Hepatocyte (in vitro differentiated cells): ENCODE measurements around the gene FEZ2. TPM values are rescaled to one million over a fixed set of nuclear protein-coding genes. Genes with fewer than 3 reads are reported as not detected.

Experiments
- DNase-seq: peaks from one replicate; pipeline ENCODE4 v3.0.0-alpha.2; 2016; ENCODE audit warnings: low spot score
- H2AFZ ChIP-seq: fragments of 200-600 bp; sonication (generic); 2 replicates; pipeline ENCODE4 v1.6.0; 2016; ENCODE audit warnings: antibody characterized with exemption, mild to moderate bottlenecking
- H3K27ac ChIP-seq: fragments of 200-600 bp; sonication (generic); 2 replicates; pipeline ENCODE4 v1.5.1; 2016; ENCODE audit warnings: mild to moderate bottlenecking
- H3K27me3 ChIP-seq: fragments of 200-600 bp; sonication (generic); 2 replicates; pipeline ENCODE4 v1.6.1; 2016
- H3K36me3 ChIP-seq: fragments of 200-600 bp; sonication (generic); replicated peaks from 2 replicates; pipeline ENCODE4 v1.5.1; 2016; ENCODE audit warnings: low read depth; ENCODE audit not compliant: insufficient read depth
- H3K4me1 ChIP-seq: fragments of 200-600 bp; sonication (generic); 2 replicates; pipeline ENCODE4 v1.5.1; 2016; ENCODE audit warnings: mild to moderate bottlenecking, moderate library complexity; ENCODE audit not compliant: insufficient read depth
- H3K4me2 ChIP-seq: fragments of 200-600 bp; sonication (generic); 2 replicates; pipeline ENCODE4 v1.6.0; 2016
- H3K4me3 ChIP-seq: fragments of 200-600 bp; sonication (generic); 2 replicates; pipeline ENCODE4 v1.5.1; 2016; ENCODE audit warnings: mild to moderate bottlenecking
- H3K79me2 ChIP-seq: fragments of 200-600 bp; sonication (generic); 2 replicates; pipeline ENCODE4 v1.6.0; 2017; ENCODE audit warnings: mild to moderate bottlenecking
- H3K9me2 ChIP-seq: fragments of 200-600 bp; sonication (generic); replicated peaks from 2 replicates; pipeline ENCODE4 v1.6.0; 2017; ENCODE audit warnings: mild to moderate bottlenecking; ENCODE audit not compliant: insufficient read depth
- H3K9me3 ChIP-seq: fragments of 200-600 bp; sonication (generic); 2 replicates; pipeline ENCODE4 v1.5.1; 2016; ENCODE audit warnings: low read depth, mild to moderate bottlenecking
- H4K20me1 ChIP-seq: fragments of 200-600 bp; sonication (generic); 2 replicates; pipeline ENCODE4 v1.6.0; 2016; ENCODE audit warnings: mild to moderate bottlenecking; ENCODE audit not compliant: insufficient read depth, poor library complexity, severe bottlenecking
- CTCF ChIP-seq: fragments of 200-600 bp; sonication (generic); IDR thresholded peaks from 2 replicates; pipeline ENCODE4 v1.5.1; 2016; ENCODE audit warnings: antibody characterized with exemption, mild to moderate bottlenecking; ENCODE audit not compliant: poor library complexity
- EZH2 ChIP-seq: fragments of 200-600 bp; sonication (generic); IDR thresholded peaks from 2 replicates; pipeline ENCODE4 v1.6.1; 2016; ENCODE audit warnings: antibody characterized with exemption, mild to moderate bottlenecking, borderline replicate concordance
- EZH2phosphoT487 ChIP-seq: fragments of 200-600 bp; sonication (generic); IDR thresholded peaks from one replicate; pipeline ENCODE4 v1.6.1; 2018; ENCODE audit warnings: antibody characterized with exemption, mild to moderate bottlenecking, low read depth, moderate library complexity; ENCODE audit not compliant: unreplicated experiment, severe bottlenecking
- WGBS: methylation state at CpG from one replicate; pipeline ENCODE4 v1.1.6; 2016; ENCODE audit warnings: low lambda C conversion rate; ENCODE audit errors: missing lambda C conversion rate; 5-methylcytosine and 5-hydroxymethylcytosine counted together
- polyA plus RNA-seq: library from polyadenylated mRNA; unstranded; fragments of >200 nt; fragmentation: Nextera tagmentation; extraction: Ambion mirVana; gene quantifications from 2 replicates; pipeline ENCODE4 v1.2.1, GENCODE V29; 2016
- total RNA-seq: library from RNA; depleted of rRNA; stranded (reverse); fragments of >200 nt; gene quantifications from 2 replicates; pipeline ENCODE4 v1.2.3, GENCODE V29; 2014

FEZ2 gene
- total and polyA plus RNA-seq, 2 experiments from 2014 or later: 14.5 to 45.2 TPM

- peaks cover 23% of the 10 kb centered on the region for H3K4me1 ChIP-seq
- no peaks in the 10 kb centered on the region for H3K36me3 ChIP-seq
- H2AFZ ChIP-seq: no peak overlapping the region
- peaks cover 17% of the 10 kb centered on the region for H3K79me2 ChIP-seq
- H3K9me3 ChIP-seq: no peaks in the 10 kb centered on the region
- no peak overlapping the region for H3K4me3 ChIP-seq
- no peak for DNase-seq
- H3K27me3 ChIP-seq: no peaks in the 10 kb centered on the region
- H3K9me2 ChIP-seq: no peaks in the 10 kb centered on the region
- 90% methylated on average over 11 of the region's 11 CpGs for WGBS
- H4K20me1 ChIP-seq: no peaks in the 10 kb centered on the region
- TF ChIP-seq EZH2 (no peak), EZH2phosphoT487 (no peak), CTCF (no peak)
- H3K27ac ChIP-seq: no peak overlapping the region
- H3K4me2 ChIP-seq: no peak overlapping the region
These were observed 33.5 kb downstream of the FEZ2 start for GRCh38 chr2:36564377-36564930.

GRCh38 chr2:36562973-36563532 lies 34.9 kb downstream of the FEZ2 start:
- WGBS: 83% methylated on average over 3 of the region's 3 CpGs
- Histone ChIP-seq H3K27ac (no peak overlapping the region), H3K27me3 (no peaks in the 10 kb centered on the region), H3K9me2 (no peaks in the 10 kb centered on the region), H3K79me2 (peaks cover 10% of the 10 kb centered on the region), H2AFZ (no peak overlapping the region), H3K4me1 (peaks cover 14% of the 10 kb centered on the region), H3K36me3 (no peaks in the 10 kb centered on the region), H3K4me3 (no peak overlapping the region), H3K4me2 (no peak overlapping the region), H3K9me3 (no peaks in the 10 kb centered on the region), H4K20me1 (no peaks in the 10 kb centered on the region)
- no peak for DNase-seq
- TF ChIP-seq CTCF: no peak
- TF ChIP-seq EZH2phosphoT487: no peak
- no peak for TF ChIP-seq EZH2

- H3K4me3 ChIP-seq: no peak overlapping the region
- H3K36me3 ChIP-seq: no peaks in the 10 kb centered on the region
- H4K20me1 ChIP-seq: no peaks in the 10 kb centered on the region
- H3K4me2 ChIP-seq: no peak overlapping the region
- WGBS: 65% methylated on average over 1 of the region's 1 CpG
- peaks cover 9% of the 10 kb centered on the region for H3K79me2 ChIP-seq
- H2AFZ ChIP-seq: no peak overlapping the region
- no peaks in the 10 kb centered on the region for H3K9me3 ChIP-seq
- TF ChIP-seq EZH2phosphoT487: no peak
- no peak for TF ChIP-seq EZH2
- no peak for TF ChIP-seq CTCF
- DNase-seq: no peak
- no peak overlapping the region for H3K27ac ChIP-seq
- no peaks in the 10 kb centered on the region for H3K27me3 ChIP-seq
- peaks cover 11% of the 10 kb centered on the region for H3K4me1 ChIP-seq
- no peaks in the 10 kb centered on the region for H3K9me2 ChIP-seq
These were observed 35.7 kb downstream of the FEZ2 start for GRCh38 chr2:36562240-36562639.
